Measurements from ENCODE around the gene FLOT1.
"Not testable (repeated sequence)": the region's sequence is repeated elsewhere in the genome, so short reads cannot be mapped to it uniquely, and the experiment has no call there.

FLOT1 gene

DNA sequence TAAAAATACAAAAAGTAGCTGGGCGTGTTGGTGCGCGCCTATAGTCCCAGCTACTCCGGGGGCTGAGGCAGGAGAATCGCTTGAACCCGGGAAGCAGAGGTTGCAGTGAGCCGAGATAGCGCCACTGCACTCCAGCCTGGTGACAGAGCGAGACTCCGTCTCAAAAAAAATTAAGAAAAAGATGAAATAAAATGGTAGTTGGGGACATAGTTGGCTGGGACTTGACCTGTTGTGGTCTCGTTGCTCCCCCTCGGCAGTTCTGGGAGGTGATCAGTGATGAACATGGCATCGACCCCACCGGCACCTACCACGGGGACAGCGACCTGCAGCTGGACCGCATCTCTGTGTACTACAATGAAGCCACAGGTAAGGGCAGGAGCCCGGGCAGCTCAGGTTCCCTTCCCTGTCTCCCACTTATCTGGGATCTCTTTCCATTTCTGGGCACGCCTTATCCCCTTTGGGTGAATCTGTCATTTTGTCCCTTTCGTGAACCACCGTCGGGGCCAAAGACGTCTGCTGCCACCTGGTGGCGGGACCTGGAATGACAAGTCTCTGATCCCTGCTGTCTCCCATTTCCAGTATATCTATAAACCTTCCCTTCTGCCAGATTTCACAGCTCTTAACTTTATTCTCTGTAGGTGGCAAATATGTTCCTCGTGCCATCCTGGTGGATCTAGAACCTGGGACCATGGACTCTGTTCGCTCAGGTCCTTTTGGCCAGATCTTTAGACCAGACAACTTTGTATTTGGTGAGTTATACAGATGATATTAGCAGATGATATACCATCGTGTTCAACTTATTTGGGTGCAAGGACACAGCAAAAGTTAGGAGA is 20.0 kb downstream of the FLOT1 start:
- peak; percentile 51 for DNase-seq

- not testable (repeated sequence) for DNase-seq
Observed at GRCh38 chr6:30722025-30722279, 20.5 kb downstream of the FLOT1 start.

DNA sequence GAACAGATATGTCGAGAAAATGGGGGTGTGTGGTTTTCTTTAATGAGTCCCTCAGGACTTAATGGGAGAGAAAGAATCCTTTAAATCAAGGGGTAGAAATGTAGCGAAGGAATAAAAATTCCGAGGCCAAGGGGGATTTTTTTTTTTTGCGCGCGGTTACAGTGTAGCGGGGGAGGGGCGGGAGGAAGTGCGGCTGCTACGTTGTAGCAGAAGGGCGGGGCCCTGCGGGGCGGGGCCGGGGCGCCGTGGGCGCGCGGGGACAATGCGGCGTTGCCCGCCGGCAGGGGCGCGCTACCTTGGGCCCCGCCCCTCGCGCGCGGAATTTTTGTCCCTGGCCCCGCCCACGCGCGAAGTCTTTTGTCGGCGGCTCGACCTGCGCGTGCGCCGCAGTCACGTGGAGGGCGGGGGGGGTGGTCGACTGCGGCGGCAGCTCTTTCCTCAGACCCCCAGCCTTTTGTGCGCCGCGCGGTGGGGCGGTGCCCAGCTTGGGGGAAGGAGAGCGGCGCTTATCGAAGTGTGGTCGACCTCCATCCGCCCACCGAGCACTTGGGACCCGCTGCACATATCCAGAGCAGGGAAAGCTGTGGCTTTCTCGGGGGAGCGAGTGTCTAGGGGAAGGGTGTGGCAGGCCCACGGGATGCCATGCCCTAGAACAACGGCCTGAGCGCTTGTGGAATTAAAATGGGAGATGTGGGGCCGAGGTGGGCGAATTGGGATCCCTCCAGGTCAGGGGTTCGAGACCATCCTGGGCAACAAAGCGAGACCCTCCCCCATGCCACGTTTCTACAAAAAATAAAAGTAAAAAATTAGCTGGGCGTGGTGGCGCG is 21.1 kb downstream of the FLOT1 start:
- peak; percentile 77 for DNase-seq

- no peak for DNase-seq
Observed at GRCh38 chr6:30720738-30721197, 21.7 kb downstream of the FLOT1 start.

GRCh38 chr6:30719791-30720737 is 22.4 kb downstream of the FLOT1 start, which contains the start of gene TUBB:
Gene TUBB (plus strand): TSS chr6:30720352. CDS start chr6:30720507, 155 bp downstream.
- peak; percentile 96 for DNase-seq

DNA sequence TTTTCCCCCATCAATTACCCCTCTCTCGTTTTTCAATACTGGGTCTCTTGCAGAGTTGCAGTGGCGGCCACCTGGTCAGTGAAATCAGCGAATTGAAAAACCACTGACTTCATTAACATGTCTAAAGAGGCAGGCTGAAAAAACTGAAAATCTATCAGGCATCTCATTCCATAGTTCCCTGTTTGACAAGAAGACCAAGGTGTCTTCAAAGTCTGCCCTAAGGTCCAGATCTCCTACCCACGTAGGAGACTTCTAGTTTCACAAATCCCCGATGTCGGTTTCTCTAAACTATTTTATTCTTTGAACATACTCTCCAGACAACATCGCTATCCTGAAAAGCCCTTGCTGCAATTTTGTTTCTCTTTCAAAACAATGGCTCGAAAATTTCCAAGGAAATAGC is 23.1 kb downstream of the FLOT1 start:
- peak; percentile 37 for DNase-seq

DNA sequence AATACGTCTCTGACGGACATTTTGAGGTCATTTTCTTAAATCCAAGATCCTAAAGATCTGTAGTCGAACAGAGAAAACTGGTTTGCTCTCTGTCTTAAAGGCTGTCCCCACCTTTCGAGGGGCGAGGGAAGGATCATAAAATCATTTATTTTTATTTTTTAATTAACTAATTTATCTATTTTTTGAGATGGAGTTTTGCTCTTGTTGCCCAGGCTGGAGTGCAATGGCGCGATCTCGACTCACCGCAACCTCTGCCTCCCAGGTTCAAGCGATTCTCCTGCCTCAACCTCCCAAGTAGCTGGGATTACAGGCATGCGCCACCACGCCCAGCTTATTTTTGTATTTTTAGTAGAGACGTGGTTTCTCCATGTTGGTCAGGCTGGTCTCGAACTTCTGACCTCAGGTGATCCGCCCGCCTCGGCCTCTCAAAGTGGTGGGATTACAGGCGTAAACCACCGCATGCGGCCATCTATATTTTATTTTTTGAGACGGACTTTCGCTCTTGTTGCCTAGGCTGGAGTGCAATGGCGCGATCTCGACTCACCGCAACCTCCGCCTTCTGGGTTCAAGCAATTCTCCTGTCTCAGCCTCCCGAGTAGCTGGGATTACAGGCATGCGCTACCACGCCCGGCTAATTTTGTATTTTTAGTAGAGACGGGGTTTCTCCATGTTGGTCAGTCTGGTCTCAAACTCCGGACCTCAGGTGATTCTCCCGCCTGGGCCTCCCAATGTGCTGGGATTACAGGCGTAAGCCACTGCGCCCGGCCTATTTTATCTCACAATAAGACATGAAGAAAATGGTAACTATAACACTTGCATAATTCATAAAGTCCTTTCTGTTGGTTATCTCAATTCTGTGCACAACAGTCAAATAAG is 24.4 kb downstream of the FLOT1 start:
- DNase-seq, result not testable (repeated sequence)

DNA sequence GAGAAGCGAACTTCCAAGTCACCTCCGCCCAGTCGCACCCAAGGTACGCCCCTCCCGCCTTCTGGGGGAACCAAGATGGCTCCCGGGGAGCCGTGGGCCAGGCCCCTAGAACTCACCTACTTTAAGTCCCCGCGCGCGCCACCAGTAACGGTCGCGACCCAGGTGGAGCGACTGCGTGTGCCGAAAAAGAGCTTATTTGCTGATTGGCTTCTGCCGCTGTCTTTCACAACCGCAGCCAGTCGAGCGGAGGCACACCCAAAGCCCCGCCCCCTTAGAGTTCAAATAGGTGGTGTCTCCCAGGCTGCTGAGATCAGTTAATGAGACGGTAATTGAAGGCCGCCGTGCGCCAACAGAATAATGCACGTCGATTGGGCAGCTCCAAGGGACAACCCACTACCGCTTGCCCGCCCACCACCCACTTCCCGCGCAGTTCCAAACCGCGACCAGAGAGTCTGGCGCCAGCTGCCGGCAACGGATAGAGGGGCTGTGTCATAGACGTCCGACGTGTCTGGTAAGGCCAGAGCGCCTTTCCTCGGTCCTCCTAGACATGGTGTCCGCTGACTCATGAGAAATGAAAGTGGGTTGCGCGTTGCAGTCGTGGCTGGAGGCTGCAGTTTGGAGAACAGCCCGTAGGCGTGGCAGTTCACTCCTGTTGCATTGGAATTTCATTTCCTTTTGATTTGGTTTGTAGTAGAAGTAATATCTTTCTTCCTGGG is 25.2 kb downstream of the FLOT1 start, which contains the start of gene MDC1:
MDC1 (minus strand) TSS at position 153 of the 716 bp plus-strand sequence. CDS start 2,106 bp downstream, outside the sequence.
- peak; percentile 100 for DNase-seq

DNA sequence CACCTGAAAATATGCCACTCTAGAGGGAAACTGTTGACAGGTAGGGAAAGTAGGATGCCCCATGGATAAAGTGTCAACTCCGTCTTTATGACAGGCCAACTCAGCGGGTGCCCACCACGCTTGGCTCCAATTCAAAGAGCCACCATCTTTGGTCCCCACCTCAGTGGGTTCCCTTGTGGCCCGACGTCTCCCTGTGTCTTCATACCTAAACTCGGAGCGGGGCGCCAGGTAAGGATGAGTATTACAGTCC is 25.7 kb downstream of the FLOT1 start:
- DNase-seq, result no peak

DNA sequence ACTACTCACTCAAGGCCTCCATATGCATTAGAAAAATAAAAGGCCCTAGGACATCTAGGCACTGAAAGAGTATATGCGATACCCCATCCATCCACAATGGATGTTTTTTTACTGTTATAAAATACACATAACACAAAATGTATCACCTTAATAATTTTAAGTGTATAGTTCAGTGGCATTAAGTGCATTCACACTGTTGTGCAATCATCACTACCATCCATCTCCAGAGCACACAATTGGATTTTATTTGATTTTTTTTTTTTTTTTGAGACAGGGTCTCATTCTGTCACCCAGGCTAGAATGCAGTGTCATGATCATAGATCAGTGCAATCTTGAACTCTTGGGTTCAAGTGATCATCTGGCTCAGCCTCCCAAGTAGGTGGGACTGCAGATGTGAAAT is 28.2 kb downstream of the FLOT1 start:
- no peak for DNase-seq

- DNase-seq, result no peak
Observed at GRCh38 chr6:30712441-30712945, 30.0 kb downstream of the FLOT1 start.

DNA sequence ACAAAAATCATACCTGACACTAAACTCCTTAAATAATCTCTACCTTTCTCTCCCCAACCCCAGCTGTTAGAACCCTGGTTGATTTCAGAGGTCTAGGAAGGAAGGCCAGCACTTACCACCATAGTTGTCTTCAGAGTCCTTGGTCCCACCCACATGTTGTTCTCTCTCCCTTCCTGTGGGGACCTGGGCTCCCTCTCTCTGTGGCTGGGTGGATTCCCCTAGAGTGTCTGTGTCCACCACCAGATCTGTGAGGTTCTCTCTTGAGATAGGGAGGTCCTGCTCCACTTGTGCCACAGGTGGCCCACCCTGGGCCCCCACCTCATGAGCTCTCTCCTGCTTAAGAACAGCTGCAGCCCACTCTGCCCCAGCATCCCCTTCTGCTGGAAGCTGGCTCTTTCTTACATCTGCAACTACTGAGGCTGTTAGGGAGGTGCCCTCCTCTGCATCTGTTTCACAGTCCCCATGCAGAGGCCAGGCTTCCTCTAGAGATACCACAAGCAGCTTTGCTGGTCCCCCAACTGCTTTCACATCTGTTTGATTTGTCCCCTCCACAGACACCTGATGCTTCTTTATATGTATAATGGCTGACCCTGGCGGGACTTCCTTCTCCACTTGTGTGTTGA is 30.6 kb downstream of the FLOT1 start:
- no peak for DNase-seq

- DNase-seq, result peak; percentile 62
Observed at GRCh38 chr6:30709101-30709868, 33.2 kb downstream of the FLOT1 start.

DNA sequence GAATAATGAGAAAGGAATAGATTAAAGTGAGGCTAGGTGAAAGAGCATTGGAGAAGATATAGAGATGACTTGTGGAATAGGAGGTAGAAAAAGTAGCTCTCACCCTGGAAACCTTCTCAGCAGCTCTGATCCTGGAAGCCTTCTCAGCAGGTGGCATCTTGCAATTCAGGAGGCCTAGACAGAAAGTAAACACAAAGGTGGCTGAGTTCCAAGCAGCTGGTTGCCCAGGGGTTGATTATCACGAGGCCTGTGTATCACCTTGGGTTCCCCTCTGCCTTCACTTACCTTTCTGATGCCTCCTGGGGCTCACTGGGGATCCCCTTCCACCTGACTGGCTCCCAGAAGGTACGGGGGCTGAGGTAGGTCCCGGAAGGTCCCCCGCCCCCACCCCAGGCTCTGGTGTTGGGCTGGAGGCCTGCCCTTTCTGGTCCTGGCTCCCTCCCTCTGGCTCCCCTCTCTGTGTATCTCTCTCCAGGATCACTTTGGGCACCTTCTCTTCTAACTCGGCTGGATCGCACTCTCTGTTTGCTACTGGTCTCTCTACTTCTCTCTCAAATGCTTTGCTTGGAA is 35.1 kb downstream of the FLOT1 start:
- no peak for DNase-seq

DNA sequence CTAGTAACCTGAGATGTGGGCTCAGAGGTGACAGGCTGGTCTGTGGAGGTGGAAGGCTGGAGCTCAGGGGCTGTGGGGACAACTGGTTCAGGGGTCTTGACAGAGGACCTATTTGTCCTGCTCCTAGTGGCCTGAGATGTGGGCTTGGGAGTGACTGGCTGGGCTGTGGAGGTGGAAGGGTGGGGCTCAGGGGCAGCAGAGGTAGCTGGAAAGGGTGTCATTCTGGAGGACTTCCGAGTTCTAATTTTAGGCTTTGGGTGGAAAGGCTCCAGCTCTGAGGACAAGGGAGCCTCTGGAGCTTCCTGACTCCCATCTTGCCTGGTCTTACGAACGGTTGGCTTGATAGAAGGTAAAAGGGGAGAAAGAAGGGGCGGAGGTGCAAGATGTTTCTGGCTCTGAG is 36.9 kb downstream of the FLOT1 start:
- no peak for DNase-seq

GRCh38 chr6:30703821-30704220 is 38.7 kb downstream of the FLOT1 start:
- DNase-seq, result no peak

GRCh38 chr6:30703011-30703410 is 39.5 kb downstream of the FLOT1 start:
- DNase-seq, result no peak

DNA sequence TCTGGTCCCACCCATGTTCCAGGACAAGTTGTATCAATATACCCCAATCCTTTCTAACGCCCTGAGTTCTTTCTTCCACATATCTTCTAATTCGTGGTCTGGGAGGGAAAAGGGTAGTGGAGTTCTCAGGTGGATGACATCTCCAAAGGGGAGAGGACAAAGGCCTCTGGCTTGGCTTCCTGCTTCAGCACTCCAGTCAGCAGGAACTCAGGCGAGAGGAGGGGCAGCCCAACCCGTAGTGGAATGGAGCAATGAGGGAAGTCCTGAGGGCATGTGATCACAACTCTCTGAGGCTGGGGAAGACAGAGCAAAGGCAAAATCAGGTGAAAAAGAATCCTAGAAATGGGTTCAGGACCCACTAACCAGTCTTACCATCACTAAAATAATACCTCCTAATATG is 42.1 kb downstream of the FLOT1 start:
- no peak for DNase-seq

DNA sequence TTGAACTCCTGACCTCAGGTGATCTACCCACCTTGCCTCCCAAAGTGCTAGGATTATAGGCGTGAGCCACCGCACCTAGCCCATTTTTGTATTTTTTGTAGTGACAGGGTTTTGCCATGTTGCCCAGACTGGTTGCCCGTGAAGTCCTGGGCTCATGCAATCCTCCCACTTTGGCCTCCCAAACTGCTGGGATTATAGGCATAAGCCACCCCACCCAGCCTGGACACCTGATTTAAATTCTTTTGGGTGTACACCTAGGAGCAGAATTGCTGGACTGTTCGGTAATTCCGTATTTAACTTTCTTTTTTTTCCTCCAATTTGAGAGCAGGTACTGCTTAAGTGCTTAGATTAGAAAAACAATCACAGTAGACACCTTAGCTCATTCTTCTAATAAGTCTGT is 46.1 kb downstream of the FLOT1 start:
- no peak for DNase-seq
